NAMALWA (cell line): ENCODE measurements around the gene HPSE.

Experiments
- DNase-seq: peaks from one replicate; pipeline ENCODE4 v3.0.0-alpha.2; 2015; ENCODE audit warnings: low spot score

HPSE gene

DNA sequence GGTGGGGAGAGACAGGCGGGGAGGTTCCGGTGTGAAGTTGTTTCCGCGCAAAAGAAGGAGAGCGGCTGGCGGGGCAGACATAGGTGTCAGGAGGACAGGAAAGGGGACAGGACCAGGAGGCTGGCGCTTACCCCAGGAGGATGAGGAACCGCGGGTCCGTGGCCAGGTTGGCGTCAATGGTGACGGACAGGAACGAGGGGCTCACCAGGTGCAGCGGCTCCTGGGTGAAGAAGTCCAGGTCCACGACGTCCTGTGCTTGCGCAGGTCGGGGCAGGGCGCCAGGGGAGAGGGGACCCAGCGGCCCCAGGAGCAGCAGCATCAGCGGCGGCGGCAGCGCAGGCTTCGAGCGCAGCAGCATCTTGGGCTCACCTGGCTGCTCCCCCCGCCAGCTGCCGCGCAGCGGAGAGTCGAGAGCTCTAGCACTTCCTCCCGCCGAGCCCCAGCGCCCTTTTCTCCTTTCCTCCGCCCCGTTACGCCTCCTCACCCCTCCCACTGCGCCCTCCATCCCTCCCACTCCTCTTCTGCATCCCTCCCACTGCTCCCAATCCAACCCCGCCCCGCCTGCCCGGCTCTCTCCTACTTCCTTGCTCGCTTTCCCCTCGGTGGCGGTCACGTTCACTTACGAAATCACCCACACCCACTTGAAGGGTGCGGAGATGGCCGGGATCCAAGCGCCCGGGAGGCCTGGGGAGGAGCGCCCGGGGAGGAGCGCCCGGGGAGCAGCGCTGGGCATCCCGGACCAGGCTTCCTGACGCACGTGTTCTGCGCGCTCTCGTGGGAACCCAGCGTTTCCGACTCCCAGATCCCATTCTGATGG, at the start of gene HPSE:
Gene HPSE, minus strand, starts transcription at position 424 of the 817 bp plus-strand sequence. Its CDS starts 66 bp downstream, at position 358.
- peak; percentile 36 for DNase-seq

- no peak for DNase-seq
These were observed 48.2 kb upstream of the HPSE start for GRCh38 chr4:83382850-83383249.

- DNase-seq: no peak
These were observed 46.5 kb upstream of the HPSE start for GRCh38 chr4:83381173-83381572.

GRCh38 chr4:83378419-83378818, 43.8 kb upstream of the HPSE start:
- peak; percentile 56 for DNase-seq

- DNase-seq: no peak
These were observed 38.3 kb upstream of the HPSE start for GRCh38 chr4:83372931-83373330.

GRCh38 chr4:83371936-83372335, 37.3 kb upstream of the HPSE start:
- DNase-seq: no peak

GRCh38 chr4:83371235-83371634, 36.6 kb upstream of the HPSE start:
- no peak for DNase-seq

DNA sequence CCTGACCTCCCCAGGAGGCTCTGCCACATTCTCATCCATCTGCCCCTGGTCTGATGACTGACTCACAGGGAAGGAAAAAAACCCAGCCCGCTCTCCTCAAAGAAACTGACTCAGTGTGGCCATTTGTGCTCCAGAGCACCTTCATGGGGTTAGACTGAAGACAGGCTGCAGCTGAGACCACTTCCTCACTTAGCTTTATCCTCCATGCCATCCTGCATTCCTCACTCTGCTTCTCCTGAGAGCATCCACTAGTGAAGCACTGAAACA, 35.9 kb upstream of the HPSE start:
- no peak for DNase-seq

DNA sequence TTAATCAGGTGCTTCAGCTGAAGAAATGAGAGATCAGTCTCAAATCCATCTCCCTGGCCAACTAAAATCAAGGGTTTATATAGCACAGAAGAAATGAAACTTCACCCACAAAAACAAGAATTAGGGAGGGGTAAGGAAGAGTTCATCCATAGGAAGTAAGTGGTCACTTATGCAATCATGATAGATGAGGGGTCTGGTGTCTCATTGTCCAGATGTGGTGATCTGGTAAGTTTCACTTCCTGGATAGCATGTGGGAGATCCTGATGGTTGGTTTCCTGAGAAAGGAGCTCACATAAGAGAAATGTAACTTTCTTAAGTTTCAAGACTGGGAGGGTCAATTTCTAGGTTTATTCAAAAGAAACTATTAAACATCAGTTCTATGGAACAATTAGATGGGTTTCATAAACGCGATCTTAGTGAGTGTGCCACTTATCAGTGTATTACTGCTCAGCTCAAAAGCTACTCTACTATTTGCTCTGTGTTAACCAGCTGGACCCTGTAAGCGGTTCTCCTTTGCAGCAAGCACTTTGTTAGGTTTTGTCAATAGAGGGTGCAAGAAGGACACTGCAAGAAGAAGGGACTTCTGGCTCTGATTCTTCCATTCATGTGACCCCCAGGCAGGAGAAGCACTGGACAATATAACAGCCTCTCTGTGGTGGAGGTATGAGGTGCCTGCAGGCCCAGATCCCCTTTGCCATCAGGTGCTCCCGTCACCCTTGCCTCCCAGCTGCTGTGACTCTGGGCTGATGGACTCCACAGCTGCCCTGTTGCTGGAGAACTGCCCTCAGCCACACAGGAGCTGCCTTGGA, 35.4 kb upstream of the HPSE start:
- DNase-seq: no peak

DNA sequence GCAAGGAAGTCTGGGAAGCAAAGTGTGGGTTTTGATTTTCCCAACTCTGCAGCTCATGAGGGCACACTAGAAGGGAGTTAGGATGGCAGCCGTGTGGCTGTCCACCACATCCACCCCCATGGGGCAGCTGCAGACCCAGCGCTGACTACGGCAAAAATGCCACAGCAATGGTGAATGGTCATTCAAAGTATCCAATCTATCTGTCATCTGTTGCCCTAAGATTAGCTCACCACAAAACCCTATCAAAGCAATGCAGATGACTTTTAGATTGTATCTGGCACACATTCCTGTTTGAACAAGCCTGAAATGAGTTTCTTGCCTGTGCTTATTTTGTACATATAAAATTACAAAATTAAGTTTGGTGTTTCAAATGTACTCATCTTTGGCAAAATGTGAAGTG, 29.7 kb upstream of the HPSE start:
- no peak for DNase-seq

DNA sequence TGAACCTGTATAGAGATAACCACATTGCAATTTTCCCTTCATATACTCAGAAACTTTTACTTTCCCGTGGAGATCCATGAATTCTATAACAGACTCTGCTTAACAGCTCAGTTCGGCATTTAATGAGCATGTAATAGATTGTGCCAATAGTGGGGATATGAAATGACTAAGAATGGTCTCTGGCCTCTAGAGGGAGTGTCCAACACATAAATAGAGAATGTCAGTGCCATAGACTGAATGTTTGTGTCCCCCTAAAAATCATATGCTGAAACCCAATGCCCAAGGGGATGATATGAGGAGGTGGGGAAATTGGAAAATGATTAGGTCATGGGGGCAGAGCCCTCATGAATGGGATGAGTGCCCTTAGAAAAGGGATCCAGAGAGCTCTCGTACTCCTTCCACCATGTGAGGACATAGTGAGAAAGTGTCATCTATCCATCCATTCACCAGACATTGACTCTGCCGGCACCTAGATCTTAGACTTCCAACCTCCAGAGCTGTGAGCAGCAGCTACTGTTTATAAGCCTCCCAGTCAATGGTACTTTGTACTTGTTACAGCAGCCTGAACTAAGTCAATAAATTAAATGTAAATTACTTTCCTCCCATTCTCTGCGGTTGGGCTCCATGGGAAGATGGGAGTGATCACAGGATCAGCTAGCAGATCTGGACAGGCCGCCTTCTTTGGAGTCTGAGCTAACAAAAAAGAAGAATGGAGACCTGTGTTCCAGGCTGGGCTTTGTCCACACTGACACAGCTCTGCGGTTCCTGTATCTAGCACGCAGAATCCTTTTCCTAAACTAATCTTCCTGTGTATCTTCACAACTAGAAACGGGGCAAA, 28.1 kb upstream of the HPSE start:
- DNase-seq: peak; percentile 57

DNA sequence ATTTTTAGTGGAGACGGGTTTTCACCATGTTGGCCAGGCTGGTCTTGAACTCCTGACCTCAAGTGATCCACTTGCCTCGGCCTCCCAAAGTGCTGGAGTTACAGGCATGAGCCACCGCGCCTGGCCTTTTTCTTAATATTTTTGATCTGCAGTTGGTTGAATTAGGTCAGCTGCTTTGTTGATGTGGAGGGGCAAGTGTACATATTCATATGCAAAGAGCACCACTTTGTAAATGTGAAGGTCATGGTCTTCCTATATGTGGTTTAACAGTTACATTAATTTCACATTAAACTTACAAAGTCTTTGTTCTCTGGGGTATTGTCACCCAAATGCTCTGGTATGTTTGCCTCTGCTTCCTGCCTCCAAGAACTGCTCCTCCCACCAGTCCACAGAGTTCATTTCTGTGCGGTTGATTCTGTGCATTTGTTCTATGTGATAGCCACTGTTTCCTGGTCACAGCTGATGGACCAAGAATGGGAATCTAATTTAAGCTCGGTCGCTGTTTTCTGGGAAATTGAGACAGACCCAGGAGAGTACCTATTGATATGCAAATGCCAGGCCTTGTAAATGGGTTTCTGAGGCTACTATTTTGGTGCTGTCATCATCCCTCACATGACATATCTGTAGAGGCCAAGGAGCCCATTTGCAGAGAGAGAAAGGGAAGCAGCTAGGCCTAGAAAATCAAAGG, 26.9 kb upstream of the HPSE start:
- DNase-seq: no peak

- DNase-seq: no peak
These were observed 25.4 kb upstream of the HPSE start for GRCh38 chr4:83360018-83360417.

- no peak for DNase-seq
These were observed 23.8 kb upstream of the HPSE start for GRCh38 chr4:83358410-83358809.

- no peak for DNase-seq
These were observed 22.4 kb upstream of the HPSE start for GRCh38 chr4:83356899-83357661.

DNA sequence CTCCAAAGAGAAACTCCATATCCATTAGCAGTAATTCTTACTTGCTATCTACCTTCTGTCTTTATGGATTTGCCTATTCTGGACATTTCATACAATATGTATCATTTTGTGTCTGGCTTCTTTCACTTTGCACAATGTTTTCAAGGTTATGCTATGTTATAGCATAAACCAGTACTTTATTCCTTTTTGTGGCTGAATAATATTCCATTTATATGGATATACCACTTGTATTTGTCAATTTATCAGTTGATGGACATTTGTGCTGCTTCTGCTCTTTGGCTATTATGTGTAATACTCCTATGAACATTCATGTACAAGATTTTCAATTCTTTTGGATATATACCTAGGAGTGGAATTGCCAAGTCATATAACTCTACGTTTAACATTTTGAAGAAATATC, 18.9 kb upstream of the HPSE start:
- no peak for DNase-seq

DNA sequence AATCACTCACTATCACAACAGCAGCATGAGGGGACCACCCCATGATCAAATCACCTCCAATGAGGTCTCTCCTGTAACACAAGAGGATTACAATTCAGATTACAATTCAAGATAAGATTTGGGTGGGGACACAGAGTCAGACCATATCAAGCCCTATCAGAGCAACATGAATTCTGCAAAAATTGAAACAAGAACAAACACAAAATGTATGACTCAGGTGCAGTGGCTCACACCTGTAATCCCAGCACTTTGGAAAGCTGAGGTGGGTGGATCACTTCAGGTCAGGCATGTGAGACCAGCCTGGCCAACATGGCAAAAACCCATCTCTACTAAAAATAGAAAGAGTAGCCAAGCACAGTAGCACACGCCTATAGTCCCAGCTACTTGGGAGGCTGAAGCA, 13.4 kb upstream of the HPSE start:
- no peak for DNase-seq

DNA sequence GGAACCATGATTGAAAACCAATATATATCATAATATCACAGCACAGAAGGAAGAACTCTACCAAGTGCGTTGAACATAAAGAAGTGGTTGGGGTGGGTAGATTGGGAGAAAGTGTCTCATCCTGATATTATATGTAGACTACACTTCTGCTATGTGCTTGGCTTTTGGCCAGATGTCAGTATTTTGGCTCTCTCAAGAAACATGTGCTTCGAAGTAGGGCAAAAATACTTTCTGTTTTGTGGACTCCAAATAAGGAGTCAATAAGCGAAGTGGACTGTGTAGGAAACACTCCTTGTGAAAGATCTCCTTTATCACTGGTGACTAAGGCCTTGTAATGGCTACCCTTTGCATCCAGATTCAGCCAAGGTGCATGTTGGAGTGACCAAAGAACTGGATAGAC, 7.8 kb upstream of the HPSE start:
- DNase-seq: no peak

- DNase-seq: no peak
These were observed 6.2 kb upstream of the HPSE start for GRCh38 chr4:83340692-83341343.

DNA sequence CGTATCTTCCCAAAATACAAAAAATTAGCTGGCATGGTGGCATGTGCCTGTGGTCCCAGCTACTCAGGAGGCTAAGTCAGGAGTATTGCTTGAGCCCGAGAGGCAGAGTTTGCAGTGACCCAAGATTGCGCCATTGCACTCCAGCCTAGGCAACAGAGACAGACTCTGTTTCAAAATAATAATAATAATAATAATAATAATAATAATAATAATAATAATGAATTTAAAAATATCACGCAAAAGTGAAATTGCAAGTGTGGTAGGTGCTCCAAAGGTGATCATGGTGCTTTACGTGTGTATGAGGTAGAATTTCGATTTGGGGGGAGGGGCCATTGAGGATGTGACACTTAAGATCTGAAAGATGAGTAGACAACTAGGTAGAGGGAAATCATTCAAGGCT, 4.9 kb upstream of the HPSE start:
- DNase-seq: no peak

DNA sequence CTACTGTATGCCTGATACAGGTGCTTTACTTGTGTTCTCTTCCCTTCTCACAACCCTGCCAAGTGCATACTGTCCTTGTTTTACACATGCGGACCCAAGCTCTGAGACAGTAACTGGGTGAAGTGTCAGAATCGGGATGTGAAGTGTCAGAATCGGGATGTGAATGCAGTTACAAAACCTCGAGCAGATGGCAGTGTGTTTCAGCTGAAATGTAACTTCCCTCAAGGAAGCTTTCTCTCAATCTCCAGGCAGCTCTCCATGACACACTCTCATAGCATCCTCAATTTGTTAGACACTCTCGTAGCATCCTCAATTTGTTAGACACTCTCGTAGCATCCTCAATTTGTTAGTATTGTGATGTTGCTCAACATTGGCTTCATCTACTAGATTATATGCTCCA, 1.1 kb upstream of the HPSE start:
- no peak for DNase-seq
